Activated CD4-positive, CD25-positive, alpha-beta regulatory T cell treated with anti-CD3 and anti-CD28 coated beads, Interleukin-2, amount 50 U/mL, for 72 hours (primary cell): ENCODE results near the gene EHD2.
"Not testable (repeated sequence)": the region's sequence is repeated elsewhere in the genome, so short reads cannot be mapped to it uniquely, and the experiment has no call there.

Experiments used
- DNase-seq: peaks from one replicate; pipeline ENCODE4 v3.0.0; 2021

Gene EHD2

GRCh38 chr19:47776568-47776967 lies 63.3 kb downstream of the EHD2 start:
- DNase-seq, result no peak

DNA sequence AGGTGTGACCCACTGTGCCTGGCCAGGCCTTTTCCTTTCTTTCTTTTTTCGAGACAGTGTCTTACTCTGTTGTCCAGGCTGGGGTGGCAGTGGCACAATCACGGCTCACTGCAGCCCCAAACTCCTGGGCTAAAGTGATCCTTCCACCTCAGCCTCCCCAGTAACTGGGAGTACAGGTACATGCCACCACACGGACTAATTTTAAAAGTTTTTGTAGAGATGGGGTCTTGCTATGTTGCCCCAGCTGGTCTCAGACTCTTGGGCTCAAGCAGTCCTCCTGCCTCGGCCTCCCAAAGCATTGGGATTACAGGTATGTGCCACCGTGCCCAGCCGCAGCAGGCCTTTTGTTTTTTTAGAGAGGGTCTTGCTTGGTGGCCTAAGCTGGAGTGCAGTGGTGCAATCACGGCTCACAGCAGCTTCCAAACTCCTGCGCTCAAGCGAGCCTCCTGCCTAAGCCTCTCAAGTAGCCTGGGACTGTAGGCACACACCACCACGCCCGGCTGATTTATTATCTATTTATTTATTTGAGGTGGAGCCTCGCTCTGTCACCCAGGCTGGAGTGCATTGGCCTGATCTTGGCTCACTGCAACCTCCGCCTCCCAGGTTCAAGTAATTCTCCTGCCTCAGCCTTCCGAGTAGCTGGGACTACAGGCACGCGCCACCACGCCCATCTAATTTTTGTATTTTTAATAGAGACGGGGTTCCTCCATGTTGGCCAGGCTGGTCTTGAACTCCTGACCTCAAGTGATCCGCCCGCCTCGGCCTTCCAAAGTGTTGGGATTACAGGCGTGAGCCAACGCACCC lies 64.2 kb downstream of the EHD2 start:
- DNase-seq, result not testable (repeated sequence)

DNA sequence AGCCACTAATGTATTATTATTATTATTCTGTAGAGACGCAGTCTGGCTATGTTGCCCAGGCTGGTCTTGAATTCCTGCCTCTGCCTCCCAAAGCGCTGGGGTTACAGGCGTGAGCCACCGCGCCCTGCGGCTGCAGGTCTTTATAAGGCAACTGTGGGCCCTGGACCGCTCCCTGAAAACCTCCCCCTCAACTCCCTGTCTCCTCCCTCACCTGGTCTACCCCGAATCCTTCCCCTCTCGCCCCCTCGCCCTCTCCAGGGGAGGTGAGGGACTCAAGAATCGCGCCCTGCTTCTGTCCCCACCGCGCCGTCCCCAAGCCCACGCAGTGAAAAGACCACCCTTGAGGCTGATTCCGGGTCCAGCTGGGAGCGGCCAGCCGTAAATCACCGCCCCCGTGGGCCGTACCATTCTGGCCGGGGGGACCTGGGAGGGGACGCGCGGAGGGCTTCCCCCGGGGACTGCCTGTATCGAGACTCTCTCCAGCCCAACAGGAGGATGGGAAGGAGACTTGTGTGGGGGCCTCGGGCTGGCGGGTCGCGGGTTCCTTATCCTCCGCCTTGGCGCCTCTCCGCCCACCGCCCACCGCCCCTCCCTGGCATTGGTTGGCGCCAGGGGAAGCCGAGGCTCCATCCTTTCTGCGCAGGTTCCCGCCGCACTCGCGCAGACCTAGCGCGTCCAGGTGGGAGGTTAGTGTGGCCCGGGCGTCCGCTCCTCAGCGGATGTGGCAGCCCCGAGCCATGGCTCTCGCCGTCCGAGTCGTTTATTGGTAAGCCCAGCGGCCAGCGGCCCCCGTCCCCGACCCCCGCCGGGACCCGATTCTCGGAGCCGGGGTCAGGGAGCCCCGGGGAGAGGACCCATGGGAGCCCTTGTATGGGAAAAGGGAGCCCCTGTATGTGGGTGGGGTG lies 65.1 kb downstream of the EHD2 start, which contains the start of gene SELENOW:
Gene SELENOW (plus strand): TSS at position 655 of the 905 bp plus-strand sequence. CDS start 83 bp downstream, at position 738.
- peak; percentile 87 for DNase-seq

GRCh38 chr19:47778954-47779351 lies 65.7 kb downstream of the EHD2 start:
- DNase-seq, result no peak

- DNase-seq, result no peak
Observed at GRCh38 chr19:47779524-47780214, 66.4 kb downstream of the EHD2 start.

DNA sequence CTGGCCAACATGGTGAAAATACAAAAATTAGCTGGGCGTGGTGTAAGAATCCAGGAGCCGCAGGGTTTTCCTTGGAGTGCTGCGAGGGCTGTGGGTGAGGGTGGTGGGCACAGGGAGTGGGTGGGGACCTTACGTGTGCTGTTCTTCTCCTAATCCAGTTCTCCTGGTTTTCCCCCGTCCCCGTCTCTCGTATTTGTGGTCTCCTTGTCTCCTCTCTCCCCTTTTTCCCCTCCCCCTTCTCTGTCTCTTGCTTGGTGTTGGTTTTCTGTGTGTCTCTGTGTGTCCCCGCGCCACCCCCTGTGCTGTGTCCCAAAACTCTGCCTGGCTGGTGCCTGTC lies 67.0 kb downstream of the EHD2 start:
- no peak for DNase-seq

GRCh38 chr19:47781590-47782262 lies 68.5 kb downstream of the EHD2 start:
- no peak for DNase-seq

DNA sequence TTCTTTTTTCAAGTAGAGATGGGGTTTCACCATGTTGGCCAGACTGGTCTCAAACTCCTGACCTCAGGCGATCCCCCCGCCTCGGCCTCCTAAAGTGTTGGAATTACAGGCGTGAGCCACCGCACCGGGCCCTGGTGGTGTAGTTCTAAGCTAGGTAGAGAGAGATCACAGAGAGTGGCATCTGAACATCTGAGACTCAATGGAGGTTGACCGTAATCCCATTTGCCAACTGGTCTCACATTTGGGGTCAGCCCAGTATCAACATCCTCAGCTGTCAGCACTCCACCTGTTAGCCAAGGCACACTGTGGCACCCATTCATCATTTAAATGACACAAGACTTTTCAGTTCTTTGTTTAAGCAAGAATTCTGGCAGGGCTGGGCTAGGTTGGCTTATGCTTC lies 73.3 kb downstream of the EHD2 start:
- no peak for DNase-seq

GRCh38 chr19:47787307-47787706 lies 74.1 kb downstream of the EHD2 start:
- not testable (repeated sequence) for DNase-seq

DNA sequence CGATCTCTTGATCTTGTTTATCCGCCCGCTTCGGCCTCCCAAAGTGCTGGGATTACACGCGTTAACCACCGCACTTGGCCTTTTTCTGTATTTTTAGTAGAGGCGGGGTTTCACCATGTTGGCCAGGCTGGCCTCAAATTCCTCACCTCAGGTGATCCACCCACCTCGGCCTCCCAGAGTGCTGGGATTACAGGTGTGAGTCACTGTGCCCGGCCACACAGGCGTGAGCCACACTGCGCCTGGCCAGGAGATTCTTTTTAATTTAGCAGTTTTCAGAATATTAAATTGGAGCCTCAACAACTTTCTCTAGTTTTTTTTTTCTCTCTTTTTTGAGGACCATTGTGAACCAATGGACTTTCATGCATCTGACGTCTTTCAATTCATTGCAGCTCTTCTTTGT lies 76.6 kb downstream of the EHD2 start:
- DNase-seq, result not testable (repeated sequence)

DNA sequence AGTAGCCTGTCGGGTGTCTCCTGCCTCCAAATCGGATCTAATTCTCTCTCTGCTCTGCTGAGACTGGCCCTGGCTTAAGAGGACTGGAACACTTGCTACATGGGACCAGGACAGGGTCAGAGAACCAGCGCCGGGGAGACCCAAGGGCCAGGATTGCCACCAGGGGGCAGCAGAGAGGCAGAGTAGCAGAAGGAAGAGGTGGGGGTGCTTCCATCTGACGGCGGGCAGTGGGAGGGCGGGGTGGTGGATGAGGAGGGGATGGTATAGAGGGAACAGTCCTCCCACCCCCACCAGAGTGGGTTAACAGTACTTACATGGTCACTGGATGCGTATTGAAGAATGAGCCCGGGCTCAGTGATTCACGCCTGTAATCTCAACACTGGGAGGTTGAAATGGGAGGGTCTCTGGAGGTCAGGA lies 77.2 kb downstream of the EHD2 start:
- peak; percentile 92 for DNase-seq

DNA sequence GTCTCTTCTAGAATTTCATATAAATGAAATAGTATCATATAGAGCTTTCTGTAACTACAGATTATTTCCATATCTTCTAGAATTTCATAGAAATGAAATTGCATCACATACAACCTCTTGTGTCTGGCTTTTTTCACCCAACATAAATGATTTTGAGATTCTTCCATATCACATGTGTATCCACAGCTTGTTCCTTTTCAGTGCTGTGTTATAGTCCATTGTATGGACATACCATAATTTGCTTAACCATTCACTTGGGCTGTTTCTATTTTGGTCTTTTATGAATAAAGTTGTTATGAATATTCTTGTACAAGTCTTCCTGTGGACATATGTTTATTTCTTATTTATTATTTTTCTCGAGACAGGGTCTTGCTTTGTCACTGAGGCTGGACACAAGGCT lies 79.4 kb downstream of the EHD2 start:
- DNase-seq, result no peak
